Measurements from ENCODE around the gene FAM193B. TPM values are rescaled to one million over a fixed set of nuclear protein-coding genes. Genes with fewer than 3 reads are reported as not detected.

FAM193B gene
- total and polyA plus RNA-seq, 7 donors: 9.0 to 87.4 (median 41.8) TPM

- no peaks in the 10 kb centered on the region for H3K36me3 ChIP-seq
- no peak overlapping the region for H3K4me3 ChIP-seq
- WGBS, 2 donors: 23 to 40% methylated on average over 4 of the region's 4 CpGs
- DNase-seq: no peak
- TF ChIP-seq POLR2A (IDR thresholded peaks at IDR 0.05) (no peak), CTCF (IDR thresholded peaks at IDR 0.05) (no peak), EP300 (IDR thresholded peaks at IDR 0.05) (no peak), POLR2AphosphoS5 (IDR thresholded peaks at IDR 0.05) (no peak)
- no peak overlapping the region for H3K27ac ChIP-seq
- H3K27me3 ChIP-seq: no peaks in the 10 kb centered on the region
- intact Hi-C loops (cut with DNase I): no loop called here
- H3K9me3 ChIP-seq: no peaks in the 10 kb centered on the region
- H3K4me1 ChIP-seq: peaks cover 0 to 24% (median 13%) of the 10 kb centered on the region in 4 donors
Measured at GRCh38 chr5:177557041-177557647, 2.8 kb upstream of the FAM193B start.

- WGBS, 2 donors: 94 to 95% methylated on average over 5 of the region's 5 CpGs
Measured at GRCh38 chr5:177555665-177556064, 1.3 kb upstream of the FAM193B start.

GRCh38 chr5:177555228-177555627, 865 bp upstream of the FAM193B start:
- Histone ChIP-seq H3K27me3 (no peaks in the 10 kb centered on the region), H3K36me3 (peaks cover 0 to 13% (median 0%) of the 10 kb centered on the region in 4 donors), H3K9me3 (no peaks in the 10 kb centered on the region), H3K27ac (peak overlapping the region in 1 of 4 donors; percentile 87), H3K4me3 (peak overlapping the region in 1 of 4 donors; percentile 37), H3K4me1 (peaks cover 0 to 40% (median 17%) of the 10 kb centered on the region in 4 donors)
- intact Hi-C loops (cut with DNase I): loop anchor here (2.0 kb wide), 1 partner anchor 46 kb away; the partner anchor contains the start of gene B4GALT7
- 94 to 98% methylated on average over 2 of the region's 2 CpGs for WGBS, 2 donors
- no peak for DNase-seq
- no peak for TF ChIP-seq POLR2AphosphoS5 (IDR thresholded peaks at IDR 0.05)
- TF ChIP-seq CTCF (IDR thresholded peaks at IDR 0.05): no peak
- TF ChIP-seq EP300 (IDR thresholded peaks at IDR 0.05): no peak
- TF ChIP-seq POLR2A (IDR thresholded peaks at IDR 0.05): no peak

More at GRCh38 chr5:177555665-177556064, 1.3 kb upstream of the FAM193B start:
- peaks cover 0 to 36% (median 15%) of the 10 kb centered on the region in 4 donors for H3K4me1 ChIP-seq
- no peaks in the 10 kb centered on the region for H3K27me3 ChIP-seq
- H3K4me3 ChIP-seq: no peak overlapping the region
- TF ChIP-seq CTCF (IDR thresholded peaks at IDR 0.05): no peak
- no peak for TF ChIP-seq POLR2A (IDR thresholded peaks at IDR 0.05)
- TF ChIP-seq EP300 (IDR thresholded peaks at IDR 0.05): no peak
- no peak for TF ChIP-seq POLR2AphosphoS5 (IDR thresholded peaks at IDR 0.05)
- no peak for DNase-seq
- no peaks in the 10 kb centered on the region for H3K9me3 ChIP-seq
- H3K27ac ChIP-seq: no peak overlapping the region
- peaks cover 0 to 9% (median 0%) of the 10 kb centered on the region in 4 donors for H3K36me3 ChIP-seq
- intact Hi-C loops (cut with DNase I): loop anchor here (2.0 kb wide), 1 partner anchor 45 kb away; the partner anchor contains the start of gene B4GALT7

- Histone ChIP-seq H3K4me3 (peak overlapping the region; percentile 78 to 98 (median 96)), H3K27ac (peak overlapping the region; percentile 82 to 91 (median 89)), H3K36me3 (peaks cover 0 to 15% (median 0%) of the 10 kb centered on the region in 4 donors), H3K27me3 (no peaks in the 10 kb centered on the region), H3K9me3 (no peaks in the 10 kb centered on the region), H3K4me1 (peaks cover 0 to 50% (median 22%) of the 10 kb centered on the region in 4 donors)
- intact Hi-C loops (cut with DNase I): loop anchor here (2.0 kb wide), 2 partner anchors 39 to 47 kb away; partner anchors contain the start of genes B4GALT7 and TMED9
- no peak for TF ChIP-seq CTCF (IDR thresholded peaks at IDR 0.05)
- TF ChIP-seq POLR2AphosphoS5 (IDR thresholded peaks at IDR 0.05): no peak
- no peak for TF ChIP-seq EP300 (IDR thresholded peaks at IDR 0.05)
- TF ChIP-seq POLR2A (IDR thresholded peaks at IDR 0.05): no peak
- DNase-seq: peak; percentile 75
- whole genome bisulfite sequencing, 2 donors: 0% methylated on average over 72 of the region's 72 CpGs
Measured at GRCh38 chr5:177553671-177554429, 513 bp downstream of the FAM193B start.

Data from sigmoid colon (tissue), 7 donors.